Measurements from ENCODE around the gene CUTA.

CUTA gene, protein sequence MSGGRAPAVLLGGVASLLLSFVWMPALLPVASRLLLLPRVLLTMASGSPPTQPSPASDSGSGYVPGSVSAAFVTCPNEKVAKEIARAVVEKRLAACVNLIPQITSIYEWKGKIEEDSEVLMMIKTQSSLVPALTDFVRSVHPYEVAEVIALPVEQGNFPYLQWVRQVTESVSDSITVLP

DNA sequence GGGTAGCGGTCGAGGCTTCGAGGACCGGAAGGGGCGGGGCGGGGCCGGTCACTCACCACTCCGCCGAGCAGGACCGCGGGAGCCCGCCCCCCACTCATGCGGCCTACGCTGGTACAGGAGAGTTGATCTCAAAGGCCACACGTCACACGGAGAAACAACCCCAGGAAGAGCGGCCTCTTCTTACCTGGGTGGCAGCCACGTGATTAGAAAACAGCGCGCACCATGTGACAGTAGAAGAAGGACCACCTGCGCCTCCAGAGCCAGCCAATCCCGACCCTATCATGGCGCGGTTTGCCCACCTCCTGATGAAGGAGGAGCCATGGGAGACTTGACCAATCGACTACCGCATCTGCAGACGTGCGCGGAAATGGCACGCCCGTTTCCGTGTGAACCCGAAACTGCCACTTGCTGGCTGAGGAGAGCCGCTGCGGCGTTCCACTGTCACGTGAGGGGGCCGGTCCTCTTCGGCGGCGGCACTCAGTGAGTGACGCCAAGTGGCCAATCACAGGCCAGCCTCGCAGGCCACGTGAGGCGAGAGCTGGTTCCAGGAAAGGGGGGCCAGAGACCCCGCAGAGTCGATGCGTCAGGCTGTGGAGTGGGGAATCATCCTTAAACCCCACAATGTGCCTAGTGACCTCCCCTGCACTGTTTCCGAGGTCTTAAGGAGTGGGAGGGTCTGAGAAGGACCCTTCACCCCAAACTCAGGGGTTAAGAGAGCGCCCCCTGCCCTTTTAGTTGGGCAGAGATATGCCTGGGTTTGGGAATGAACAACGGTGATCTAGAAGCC, at the start of gene CUTA:
Gene CUTA, minus strand, starts transcription at position 205 of the 787 bp plus-strand sequence. Its CDS starts 107 bp downstream, at position 98.
- peak; percentile 98 for DNase-seq

DNA sequence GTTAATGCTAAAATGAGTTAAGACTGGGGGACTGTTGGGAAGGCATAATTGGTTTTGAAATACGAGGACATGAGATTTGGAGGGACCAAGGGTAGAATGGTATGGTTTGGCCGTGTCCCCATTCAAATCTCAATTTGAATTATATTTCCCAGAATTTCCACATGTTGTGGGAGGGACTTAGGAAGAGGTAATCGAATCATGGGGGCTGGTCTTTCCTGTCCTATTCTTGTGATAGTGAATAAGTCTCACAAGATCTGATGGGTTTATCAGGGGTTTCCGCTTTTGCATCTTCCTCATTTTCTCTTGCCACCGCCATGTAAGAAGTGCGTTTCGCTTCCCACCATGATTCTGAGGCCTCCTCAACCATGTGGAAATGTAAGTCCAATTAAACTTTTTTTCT, 49.2 kb upstream of the CUTA start:
- no peak for DNase-seq

GRCh38 chr6:33466075-33466735, 48.3 kb upstream of the CUTA start:
- no peak for DNase-seq

GRCh38 chr6:33459226-33459625, 41.3 kb upstream of the CUTA start:
- DNase-seq = no peak

GRCh38 chr6:33458676-33459075, 40.8 kb upstream of the CUTA start:
- DNase-seq = no peak

DNA sequence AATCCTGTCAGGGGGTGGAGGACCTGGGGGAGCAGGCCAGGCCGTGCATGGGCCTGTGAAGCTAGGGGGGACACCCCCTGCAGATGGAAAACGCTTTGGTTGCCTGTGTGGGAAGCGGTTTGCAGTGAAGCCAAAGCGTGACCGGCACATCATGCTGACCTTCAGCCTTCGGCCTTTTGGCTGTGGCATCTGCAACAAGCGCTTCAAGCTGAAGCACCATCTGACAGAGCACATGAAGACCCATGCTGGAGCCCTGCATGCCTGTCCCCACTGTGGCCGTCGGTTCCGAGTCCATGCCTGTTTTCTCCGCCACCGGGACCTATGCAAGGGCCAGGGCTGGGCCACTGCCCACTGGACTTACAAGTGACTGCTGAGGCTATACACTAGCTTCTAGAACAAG, 38.2 kb upstream of the CUTA start:
- no peak for DNase-seq

DNA sequence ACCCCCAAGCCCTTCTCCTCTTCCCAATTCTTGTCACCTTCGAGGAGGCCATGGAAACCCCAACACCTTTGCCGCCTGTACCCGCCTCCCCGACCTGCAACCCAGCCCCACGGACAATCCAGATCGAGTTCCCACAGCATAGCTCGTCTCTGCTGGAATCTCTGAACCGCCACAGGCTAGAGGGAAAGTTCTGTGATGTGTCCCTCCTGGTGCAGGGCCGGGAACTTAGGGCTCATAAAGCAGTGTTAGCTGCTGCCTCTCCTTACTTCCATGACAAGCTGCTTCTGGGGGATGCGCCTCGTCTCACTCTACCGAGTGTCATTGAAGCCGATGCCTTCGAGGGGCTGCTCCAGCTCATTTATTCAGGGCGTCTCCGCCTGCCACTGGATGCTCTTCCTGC, 37.1 kb upstream of the CUTA start:
- no peak for DNase-seq

DNA sequence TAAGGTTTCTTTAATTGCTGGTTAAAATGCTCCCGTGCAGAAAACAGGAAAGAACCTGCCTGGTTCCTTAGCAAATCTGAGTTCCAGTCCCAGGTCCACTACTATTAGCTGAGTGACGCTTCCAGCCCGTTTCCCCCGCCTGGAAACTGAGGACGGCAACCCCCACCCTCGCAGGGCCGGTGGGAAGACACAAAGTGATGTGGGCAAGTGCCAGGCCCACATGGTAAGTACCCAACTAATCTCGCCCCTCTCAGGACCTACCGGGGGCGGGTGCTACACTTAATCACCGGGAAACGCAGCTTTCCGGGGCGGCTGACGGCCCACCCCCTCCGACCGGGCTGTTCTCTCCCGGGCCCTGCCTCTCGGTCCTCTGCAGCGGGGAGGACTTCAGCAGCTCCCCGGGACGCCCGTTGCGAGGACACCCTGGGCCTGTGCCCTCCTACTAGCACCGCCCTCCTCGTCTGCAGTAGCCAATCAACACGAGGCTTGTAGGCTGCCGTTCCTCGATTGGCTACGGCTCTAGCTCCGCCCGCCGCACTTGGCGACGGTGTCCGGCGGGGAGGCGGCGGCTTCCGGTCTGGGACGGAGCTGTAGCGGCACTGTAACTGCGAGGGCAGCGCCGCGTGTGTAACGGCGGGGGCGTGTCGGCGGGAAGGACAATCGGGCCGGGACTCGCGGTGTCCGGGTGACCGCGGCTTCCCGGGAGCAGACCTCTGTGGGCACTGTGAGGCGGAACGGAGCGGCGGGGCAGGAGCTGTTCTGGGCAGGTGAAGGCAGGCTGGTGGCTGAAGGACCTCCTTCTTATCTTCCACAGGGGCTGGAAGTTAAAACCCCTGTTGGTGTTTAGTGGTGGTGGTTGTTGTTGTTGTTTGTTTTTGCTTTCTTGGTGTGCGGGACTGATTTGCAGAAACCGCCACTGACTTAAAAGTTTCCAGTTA, 36.4 kb upstream of the CUTA start, which contains the start of gene ZBTB9:
Gene ZBTB9, plus strand, starts transcription at position 568 of the 938 bp plus-strand sequence. CDS start 525 bp downstream, outside the sequence.
- peak; percentile 94 for DNase-seq

GRCh38 chr6:33453393-33454008, 35.6 kb upstream of the CUTA start:
- peak; percentile 37 for DNase-seq

- DNase-seq = no peak
These were observed 34.6 kb upstream of the CUTA start for GRCh38 chr6:33452496-33452895.

- no peak for DNase-seq
These were observed 33.7 kb upstream of the CUTA start for GRCh38 chr6:33451606-33452005.

DNA sequence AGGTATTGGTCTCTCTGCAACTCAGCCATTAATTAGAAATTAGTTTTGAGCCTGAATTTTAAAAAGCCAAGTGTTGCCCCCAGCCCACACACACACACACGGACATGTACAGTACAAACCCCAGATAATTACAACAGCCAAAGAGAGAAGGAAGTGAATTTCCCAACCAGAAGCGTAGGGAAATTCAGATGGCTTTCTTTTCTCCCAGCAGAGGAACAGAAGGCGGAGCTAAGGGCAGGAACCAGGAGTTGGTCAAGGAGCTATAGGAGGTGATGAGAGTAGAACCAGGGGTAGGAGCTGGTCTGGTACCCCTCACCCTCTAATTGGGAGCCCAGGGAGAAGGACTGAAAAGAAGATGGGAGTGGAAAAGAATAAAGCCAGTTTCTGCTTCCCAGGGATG, 32.5 kb upstream of the CUTA start:
- DNase-seq = no peak

GRCh38 chr6:33446356-33446755, 28.4 kb upstream of the CUTA start:
- no peak for DNase-seq

- DNase-seq = no peak
These were observed 27.3 kb upstream of the CUTA start for GRCh38 chr6:33445119-33445603.

DNA sequence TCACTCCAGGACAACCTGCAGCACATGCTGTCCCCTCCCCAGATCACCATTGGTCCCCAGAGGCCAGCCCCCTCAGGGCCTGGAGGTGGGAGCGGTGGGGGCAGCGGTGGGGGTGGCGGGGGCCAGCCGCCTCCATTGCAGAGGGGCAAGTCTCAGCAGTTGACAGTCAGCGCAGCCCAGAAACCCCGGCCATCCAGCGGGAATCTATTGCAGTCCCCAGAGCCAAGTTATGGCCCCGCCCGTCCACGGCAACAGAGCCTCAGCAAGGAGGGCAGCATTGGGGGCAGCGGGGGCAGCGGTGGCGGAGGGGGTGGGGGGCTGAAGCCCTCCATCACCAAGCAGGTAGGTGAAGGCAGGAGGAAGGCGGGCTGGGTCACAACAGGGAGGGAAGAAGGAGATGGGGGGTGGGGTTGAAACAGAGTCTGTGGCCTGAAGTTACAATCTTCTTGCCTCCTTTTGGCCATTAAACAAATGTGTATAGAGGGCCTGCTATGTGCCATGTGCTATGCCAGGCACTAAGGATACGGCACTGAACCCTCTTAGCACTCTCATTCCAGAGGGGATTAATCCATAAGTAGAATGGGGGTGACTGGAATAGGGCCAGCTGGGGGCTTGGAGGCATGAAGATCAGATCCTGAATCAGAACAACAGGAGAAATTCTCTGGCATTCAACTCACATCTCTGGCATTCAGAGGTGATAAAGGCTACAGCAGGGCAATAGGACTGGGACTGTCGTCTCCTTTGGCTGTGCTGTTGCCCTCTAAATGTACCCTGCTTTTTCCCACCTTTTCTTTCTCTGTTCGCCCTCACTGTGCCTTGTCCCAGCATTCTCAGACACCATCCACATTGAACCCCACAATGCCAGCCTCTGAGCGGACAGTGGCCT, 26.0 kb upstream of the CUTA start:
- no peak for DNase-seq

DNA sequence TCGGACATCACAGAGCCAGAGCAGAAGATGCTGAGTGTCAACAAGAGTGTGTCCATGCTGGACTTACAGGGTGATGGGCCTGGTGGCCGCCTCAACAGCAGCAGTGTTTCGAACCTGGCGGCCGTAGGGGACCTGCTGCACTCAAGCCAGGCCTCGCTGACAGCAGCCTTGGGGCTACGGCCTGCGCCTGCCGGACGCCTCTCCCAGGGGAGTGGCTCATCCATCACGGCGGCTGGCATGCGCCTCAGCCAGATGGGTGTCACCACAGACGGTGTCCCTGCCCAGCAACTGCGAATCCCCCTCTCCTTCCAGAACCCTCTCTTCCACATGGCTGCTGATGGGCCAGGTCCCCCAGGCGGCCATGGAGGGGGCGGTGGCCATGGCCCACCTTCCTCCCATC, 25.1 kb upstream of the CUTA start:
- no peak for DNase-seq

GRCh38 chr6:33442283-33442682, 24.4 kb upstream of the CUTA start:
- no peak for DNase-seq

DNA sequence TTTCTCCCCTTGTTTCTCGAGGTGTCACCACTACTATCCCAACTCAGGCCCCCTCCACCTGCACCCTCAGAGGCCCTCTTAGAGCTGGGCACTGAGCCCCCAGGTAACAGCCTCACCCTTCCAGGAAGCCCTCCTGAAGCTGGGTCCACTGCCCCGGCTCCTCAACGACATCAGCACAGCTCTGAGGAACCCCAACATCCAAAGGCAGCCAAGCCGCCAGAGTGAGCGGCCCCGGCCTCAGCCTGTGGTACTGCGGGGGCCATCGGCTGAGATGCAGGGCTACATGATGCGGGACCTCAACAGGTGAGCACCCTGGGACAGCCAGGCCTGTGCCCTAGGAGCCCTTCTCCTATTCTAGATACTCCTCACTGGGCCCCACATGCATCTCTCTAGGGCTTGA, 23.6 kb upstream of the CUTA start:
- DNase-seq = no peak

- no peak for DNase-seq
These were observed 22.9 kb upstream of the CUTA start for GRCh38 chr6:33440649-33441309.

DNA sequence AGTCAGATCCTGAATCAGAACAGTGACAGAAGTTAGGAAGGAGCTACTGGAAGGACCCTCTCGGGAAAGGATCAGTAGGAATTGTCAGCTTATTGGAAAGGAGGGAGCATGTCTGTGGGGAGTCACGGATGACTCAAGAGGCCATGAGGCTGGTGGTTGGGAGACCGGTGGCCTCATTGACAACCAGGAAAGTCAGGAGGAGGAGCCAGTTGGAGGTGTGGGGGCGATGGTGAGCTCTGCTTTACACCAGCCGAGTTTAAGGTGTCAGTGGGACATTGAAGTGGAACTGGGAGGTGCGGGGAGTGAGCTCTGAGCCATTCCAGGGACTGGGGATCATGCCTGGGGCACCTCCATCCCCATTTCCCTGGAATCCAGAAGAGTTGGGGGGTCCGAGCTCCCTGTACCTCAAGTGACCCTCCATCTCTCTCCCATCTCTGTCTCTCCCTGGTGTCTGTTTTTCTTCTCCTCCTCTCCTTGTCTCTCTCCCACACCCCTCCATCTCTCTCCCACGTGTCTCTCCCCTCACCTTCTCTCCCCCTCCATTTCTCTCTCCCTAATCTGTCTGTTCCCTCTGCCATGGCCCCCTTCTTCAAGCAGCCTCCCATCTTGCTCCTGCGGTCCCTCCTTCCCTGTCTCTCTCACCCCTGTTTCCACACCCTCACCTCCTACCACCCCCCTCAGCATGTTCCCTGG, 22.2 kb upstream of the CUTA start:
- DNase-seq = no peak
